ENCODE results near the gene AZIN2. TPM values are rescaled to one million over a fixed set of nuclear protein-coding genes. Genes with fewer than 3 reads are reported as not detected.

AZIN2 gene
- total and polyA plus RNA-seq, 2 donors (not counting 3 experiments of a cell fraction or from before 2014, with no cell fraction given), result 0.91 to 1.4 TPM

DNA sequence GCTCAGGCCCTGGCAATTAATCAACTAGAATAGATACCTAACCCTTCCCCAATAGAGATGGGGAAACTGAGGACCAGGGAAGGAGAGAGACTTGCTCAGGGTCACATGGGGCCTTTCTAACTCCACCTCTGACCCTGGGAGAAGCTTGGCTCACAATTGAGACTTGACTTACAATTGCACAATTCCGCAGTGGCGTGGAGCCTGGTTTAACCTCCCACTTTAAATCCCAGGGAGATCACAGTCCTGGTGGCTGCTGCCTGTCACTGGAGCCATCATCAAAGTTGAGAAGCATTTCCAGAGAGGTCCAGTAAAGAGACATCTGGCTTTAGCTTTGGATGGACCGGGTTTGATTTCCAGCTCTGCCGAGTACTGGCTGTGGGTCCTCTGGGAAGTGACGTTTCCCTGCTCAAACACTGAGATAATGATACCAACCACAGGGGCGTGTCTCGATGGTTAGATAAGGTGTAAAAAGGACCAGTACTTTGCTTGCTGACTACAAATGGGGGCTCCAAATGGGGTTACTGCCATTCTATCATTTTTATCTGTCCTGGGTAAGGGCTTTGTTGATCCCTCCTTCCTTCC, 61.6 kb downstream of the AZIN2 start:
- H3K27me3 ChIP-seq (ENCODE audit: control insufficient read depth in 2 of 2, insufficient read depth in 2 of 2, low read length in 2 of 2), result peaks cover 0 to 2% of the 10 kb centered on the region in 2 experiments
- dilution Hi-C loops (cut with MboI; ENCODE audit: extremely low pct_ligation_motif_present, low sequenced_read_pairs) (no loop called here), intact Hi-C loops (cut with micrococcal nuclease) (no loop called here)
- ChIA-PET POLR2A (no interaction called here), CTCF (interaction anchor here (0.8 kb wide), 1 partner anchor 15 kb away, joined by 3 read pairs; no protein-coding TSS in a partner anchor)
- DNase-seq (ENCODE audit: low read depth, low spot score) (no peak), FAIRE-seq (no peak)
- no peak overlapping the region for H3K27ac ChIP-seq (ENCODE audit: insufficient read depth, low read depth, low read length)
- H3K9me1 ChIP-seq (replicated peaks; ENCODE audit: control insufficient read depth, extremely low read depth, insufficient read depth, low read length), result no peaks in the 10 kb centered on the region
- H3K4me1 ChIP-seq (ENCODE audit: control insufficient read depth, extremely low read depth, insufficient read depth, low read length), result no peaks in the 10 kb centered on the region
- H2AFZ ChIP-seq (ENCODE audit: low read depth, low read length), result no peak overlapping the region
- H3K9me3 ChIP-seq (replicated peaks; ENCODE audit: control insufficient read depth, insufficient read depth, low read length), result no peaks in the 10 kb centered on the region
- no peaks in the 10 kb centered on the region for H4K20me1 ChIP-seq (replicated peaks; ENCODE audit: control insufficient read depth, extremely low read depth, insufficient read depth, low read length)
- no peak overlapping the region for H3K4me2 ChIP-seq (ENCODE audit: insufficient read depth, low read length)
- BruUV-seq (replicated peaks), result no TSS peak
- H3K4me3 ChIP-seq (replicated peaks in 1 of 3; ENCODE audit: insufficient read depth in 1 of 3, low read depth in 1 of 3, low read length in 3 of 3), result no peak overlapping the region
- H3K36me3 ChIP-seq (ENCODE audit: control insufficient read depth in 2 of 2, extremely low read depth in 1 of 2, insufficient read depth in 2 of 2, low read length in 2 of 2), result peaks cover 0 to 25% of the 10 kb centered on the region in 2 experiments
- TF ChIP-seq GATA2 (IDR thresholded peaks at IDR 0.05; ENCODE audit: insufficient read depth, insufficient read length, low read depth, low read length), result no peak
- TF ChIP-seq FOS (IDR thresholded peaks at IDR 0.05; ENCODE audit: borderline replicate concordance, insufficient read depth, low read length), result no peak
- no peak for TF ChIP-seq MYC (IDR thresholded peaks at IDR 0.05; ENCODE audit: low read depth, low read length)
- TF ChIP-seq EZH2 (IDR thresholded peaks at IDR 0.05; ENCODE audit: borderline replicate concordance, low read depth, low read length, severe bottlenecking), result no peak
- no peak for TF ChIP-seq POLR2AphosphoS5 (IDR thresholded peaks at IDR 0.05; ENCODE audit: insufficient read depth, low read depth, low read length)
- TF ChIP-seq JUN (IDR thresholded peaks at IDR 0.05; ENCODE audit: borderline replicate concordance, insufficient read depth, insufficient read length, low read depth), result no peak
- TF ChIP-seq, protein P1, sequence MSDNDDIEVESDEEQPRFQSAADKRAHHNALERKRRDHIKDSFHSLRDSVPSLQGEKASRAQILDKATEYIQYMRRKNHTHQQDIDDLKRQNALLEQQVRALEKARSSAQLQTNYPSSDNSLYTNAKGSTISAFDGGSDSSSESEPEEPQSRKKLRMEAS (IDR thresholded peaks at IDR 0.05; ENCODE audit: insufficient read depth, insufficient read length), result no peak
- TF ChIP-seq CTCF (IDR thresholded peaks at IDR 0.05; ENCODE audit: extremely low read depth in 1 of 2, insufficient read depth in 1 of 2, low read depth in 1 of 2, low read length in 2 of 2), result no peak
- TF ChIP-seq POLR2A (IDR thresholded peaks at IDR 0.05; ENCODE audit: low read depth, low read length), result no peak
- H3K9ac ChIP-seq (replicated peaks; ENCODE audit: extremely low read depth, insufficient read depth, low read length), result no peak overlapping the region
- no peaks in the 10 kb centered on the region for H3K79me2 ChIP-seq (ENCODE audit: control insufficient read depth, insufficient read depth, low read length)
